ENCODE measurements around the gene CSK. TPM values are rescaled to one million over a fixed set of nuclear protein-coding genes. Genes with fewer than 3 reads are reported as not detected.
A peak's percentile ranks its signal among the peaks of the same experiment; 100 is the strongest.

Gene CSK
- total RNA-seq, 1 experiment from 2014 or later, result 21.4 TPM

GRCh38 chr15:74787251-74788041 lies 5.6 kb downstream of the CSK start:
- peak; percentile 68 for DNase-seq (ENCODE audit: low read depth)

- DNase-seq (ENCODE audit: low read depth), result no peak
These were observed 6.3 kb downstream of the CSK start for GRCh38 chr15:74788042-74788682.

- no peak for DNase-seq (ENCODE audit: low read depth)
These were observed 6.8 kb downstream of the CSK start for GRCh38 chr15:74788683-74789151.

GRCh38 chr15:74789171-74789631 lies 7.3 kb downstream of the CSK start:
- no peak for DNase-seq (ENCODE audit: low read depth)

GRCh38 chr15:74789741-74790079 lies 7.8 kb downstream of the CSK start:
- DNase-seq (ENCODE audit: low read depth), result no peak

GRCh38 chr15:74790080-74790916 lies 8.4 kb downstream of the CSK start:
- peak; percentile 95 for DNase-seq (ENCODE audit: low read depth)

- DNase-seq (ENCODE audit: low read depth), result no peak
These were observed 9.1 kb downstream of the CSK start for GRCh38 chr15:74791007-74791406.

GRCh38 chr15:74791667-74792066 lies 9.8 kb downstream of the CSK start:
- DNase-seq (ENCODE audit: low read depth), result no peak

- DNase-seq (ENCODE audit: low read depth), result no peak
These were observed 10.5 kb downstream of the CSK start for GRCh38 chr15:74792227-74793016.

GRCh38 chr15:74793135-74794028 lies 11.5 kb downstream of the CSK start:
- peak; percentile 38 for DNase-seq (ENCODE audit: low read depth)

GRCh38 chr15:74794248-74794969 lies 12.5 kb downstream of the CSK start:
- DNase-seq (ENCODE audit: low read depth), result no peak

GRCh38 chr15:74794970-74795349 lies 13.1 kb downstream of the CSK start:
- no peak for DNase-seq (ENCODE audit: low read depth)

- no peak for DNase-seq (ENCODE audit: low read depth)
These were observed 14.2 kb downstream of the CSK start for GRCh38 chr15:74795966-74796625.

GRCh38 chr15:74798388-74799254 lies 16.7 kb downstream of the CSK start:
- DNase-seq (ENCODE audit: low read depth), result no peak

GRCh38 chr15:74799255-74799855 lies 17.5 kb downstream of the CSK start:
- no peak for DNase-seq (ENCODE audit: low read depth)

- DNase-seq (ENCODE audit: low read depth), result peak; percentile 67
These were observed 18.1 kb downstream of the CSK start for GRCh38 chr15:74799856-74800558.

GRCh38 chr15:74800559-74801094 lies 18.7 kb downstream of the CSK start:
- no peak for DNase-seq (ENCODE audit: low read depth)
